Natural killer cell (primary cell): ENCODE results near the gene GALT. TPM values are rescaled to one million over a fixed set of nuclear protein-coding genes. Genes with fewer than 3 reads are reported as not detected.

Source experiments
- ATAC-seq, 3 donors: fragments of 150-1000 bp in 2 of 3; fragments of 200-7000 bp in 1 of 3; cut with Tn5 transposase; 1 replicate in 1 of 3; 2 replicates in 2 of 3; pipeline ENCODE4 v1.10.0; 2021; ENCODE audit warnings: mild to moderate bottlenecking in 2 of 3, moderate library complexity in 2 of 3
- DNase-seq, 2 donors: peaks; one replicate each; pipeline versions ENCODE4 v3.0.0 to v3.0.0-alpha.2; 2013 to 2021; ENCODE audit warnings: mixed read lengths in 1 of 2
- H3K27ac ChIP-seq: one replicate; pipeline ENCODE4 v1.5.1; 2013; ENCODE audit warnings: mild to moderate bottlenecking, low read length
- H3K27me3 ChIP-seq: one replicate; pipeline ENCODE4 v1.6.1; 2013; ENCODE audit warnings: low read length; ENCODE audit not compliant: control insufficient read depth, insufficient read depth
- H3K36me3 ChIP-seq: one replicate; pipeline ENCODE4 v1.6.1; 2013; ENCODE audit warnings: low read length; ENCODE audit not compliant: control insufficient read depth, insufficient read depth
- H3K4me1 ChIP-seq: one replicate; pipeline ENCODE4 v1.6.1; 2013; ENCODE audit warnings: low read length; ENCODE audit not compliant: control insufficient read depth, insufficient read depth
- H3K4me3 ChIP-seq: one replicate; pipeline ENCODE4 v1.5.1; 2013; ENCODE audit warnings: low read length
- H3K9me3 ChIP-seq: one replicate; pipeline ENCODE4 v1.6.1; 2013; ENCODE audit warnings: low read length; ENCODE audit not compliant: control insufficient read depth, insufficient read depth
- H3K27ac Mint-ChIP-seq, 2 donors: one replicate each; pipeline ENCODE4 v1.8.0; 2022; ENCODE audit warnings: mild to moderate bottlenecking in 2 of 2, mixed read lengths in 2 of 2, moderate library complexity in 1 of 2
- H3K27me3 Mint-ChIP-seq, 2 donors: one replicate each; pipeline ENCODE4 v1.8.0; 2022; ENCODE audit warnings: low read depth in 2 of 2, mixed read lengths in 2 of 2
- H3K36me3 Mint-ChIP-seq: one replicate; pipeline ENCODE4 v1.8.0; 2022; ENCODE audit warnings: mixed read lengths
- H3K4me1 Mint-ChIP-seq, 2 donors: one replicate each; pipeline ENCODE4 v1.8.0; 2022; ENCODE audit warnings: mixed read lengths in 2 of 2
- H3K4me3 Mint-ChIP-seq: one replicate; pipeline ENCODE4 v1.8.0; 2022; ENCODE audit warnings: mild to moderate bottlenecking, moderate library complexity, mixed read lengths
- H3K9me3 Mint-ChIP-seq, 2 donors: one replicate each; pipeline ENCODE4 v1.8.0; 2022; ENCODE audit warnings: mixed read lengths in 2 of 2
- CTCF ChIP-seq: fragments of 200-600 bp; IDR thresholded peaks from one replicate; pipeline ENCODE4 v1.8.0; 2022; ENCODE audit warnings: antibody characterized with exemption
- WGBS: methylation state at CpG from one replicate; pipeline ENCODE4 v1.1.7; 2013; ENCODE audit warnings: missing lambda C conversion rate; ENCODE audit not compliant: insufficient coverage; 5-methylcytosine and 5-hydroxymethylcytosine counted together
- intact Hi-C: fragments of 100-400 bp; cut with micrococcal nuclease; formaldehyde crosslinking; loops from one replicate; pipeline ENCODE4 v1.14.2; 2022
- total RNA-seq, 4 donors: library from RNA; stranded (reverse); fragments of 120-200 nt in 1 of 4; gene quantifications; one replicate each; pipeline versions ENCODE4 v1.2.3 to v1.2.4, GENCODE V29; 2013 to 2022

The GALT gene
- total RNA-seq, 3 donors from 2014 or later (not counting 1 experiment from before 2014, with no cell fraction given), result 81.9 to 118 (median 89.3) TPM

- Mint-ChIP-seq H3K9me3 (no peaks in the 10 kb centered on the region), H3K27me3 (peaks cover 0 to 10% of the 10 kb centered on the region in 2 donors), H3K36me3 (no peaks in the 10 kb centered on the region), H3K27ac (no peak overlapping the region), H3K4me3 (no peak overlapping the region), H3K4me1 (no peaks in the 10 kb centered on the region)
- no peak for DNase-seq
- intact Hi-C loops, result loop anchor here (5.0 kb wide), 1 partner anchor 35 kb away; the partner anchor contains the start of gene SIGMAR1
- no peaks in the 10 kb centered on the region for H3K36me3 ChIP-seq
- H3K4me3 ChIP-seq, result no peak overlapping the region
- no peaks in the 10 kb centered on the region for H3K9me3 ChIP-seq
- H3K27me3 ChIP-seq, result no peaks in the 10 kb centered on the region
- no peak for ATAC-seq
- H3K27ac ChIP-seq, result no peak overlapping the region
- 79% methylated on average over 5 of the region's 6 CpGs for WGBS
- no peak for TF ChIP-seq CTCF
- no peaks in the 10 kb centered on the region for H3K4me1 ChIP-seq
These were observed 44.4 kb upstream of the GALT start for GRCh38 chr9:34601937-34602573.

- ATAC-seq, result peak; percentile 82 to 99 (median 95)
- TF ChIP-seq CTCF, result peak; percentile 88
These were observed 42.8 kb upstream of the GALT start for GRCh38 chr9:34603610-34604231.

GRCh38 chr9:34606190-34606589 is 40.3 kb upstream of the GALT start:
- H3K4me1 Mint-ChIP-seq, result peaks cover 7 to 15% of the 10 kb centered on the region in 2 donors
- no peak overlapping the region for H3K4me3 Mint-ChIP-seq

More at GRCh38 chr9:34603610-34604231, 42.8 kb upstream of the GALT start:
- intact Hi-C loops, result loop anchor here (1.0 to 5.0 kb wide), 2 partner anchors 34 to 199 kb away; partner anchors contain the start of gene SIGMAR1
- no peaks in the 10 kb centered on the region for H3K36me3 Mint-ChIP-seq
- Histone ChIP-seq H3K27ac (no peak overlapping the region), H3K36me3 (no peaks in the 10 kb centered on the region), H3K4me1 (no peaks in the 10 kb centered on the region), H3K9me3 (no peaks in the 10 kb centered on the region), H3K4me3 (no peak overlapping the region), H3K27me3 (no peaks in the 10 kb centered on the region)
- no peak overlapping the region for H3K27ac Mint-ChIP-seq
- H3K4me1 Mint-ChIP-seq, result no peaks in the 10 kb centered on the region
- WGBS, result 54% methylated on average over 3 of the region's 4 CpGs
- peak; percentile 76 to 88 for DNase-seq
- H3K9me3 Mint-ChIP-seq, result no peaks in the 10 kb centered on the region
- no peak overlapping the region for H3K4me3 Mint-ChIP-seq
- H3K27me3 Mint-ChIP-seq, result peaks cover 0 to 6% of the 10 kb centered on the region in 2 donors

More at GRCh38 chr9:34606190-34606589, 40.3 kb upstream of the GALT start:
- H3K27me3 Mint-ChIP-seq, result no peaks in the 10 kb centered on the region
- peaks cover 7% of the 10 kb centered on the region for H3K4me1 ChIP-seq
- no peak for DNase-seq
- no peaks in the 10 kb centered on the region for H3K36me3 ChIP-seq
- H3K36me3 Mint-ChIP-seq, result no peaks in the 10 kb centered on the region
- no peak overlapping the region for H3K27ac ChIP-seq
- no peak overlapping the region for H3K4me3 ChIP-seq
- no peak for TF ChIP-seq CTCF
- intact Hi-C loops, result no loop called here
- H3K9me3 ChIP-seq, result no peaks in the 10 kb centered on the region
- ATAC-seq, result no peak
- H3K27ac Mint-ChIP-seq, result no peak overlapping the region
- H3K9me3 Mint-ChIP-seq, result no peaks in the 10 kb centered on the region
- H3K27me3 ChIP-seq, result no peaks in the 10 kb centered on the region
